Measurements from ENCODE around the gene STK38L. TPM values are rescaled to one million over a fixed set of nuclear protein-coding genes. Genes with fewer than 3 reads are reported as not detected.
A peak's percentile ranks its signal among the peaks of the same experiment; 100 is the strongest.

The STK38L gene
- total RNA-seq, 1 donor from 2014 or later: 30.8 TPM

DNA sequence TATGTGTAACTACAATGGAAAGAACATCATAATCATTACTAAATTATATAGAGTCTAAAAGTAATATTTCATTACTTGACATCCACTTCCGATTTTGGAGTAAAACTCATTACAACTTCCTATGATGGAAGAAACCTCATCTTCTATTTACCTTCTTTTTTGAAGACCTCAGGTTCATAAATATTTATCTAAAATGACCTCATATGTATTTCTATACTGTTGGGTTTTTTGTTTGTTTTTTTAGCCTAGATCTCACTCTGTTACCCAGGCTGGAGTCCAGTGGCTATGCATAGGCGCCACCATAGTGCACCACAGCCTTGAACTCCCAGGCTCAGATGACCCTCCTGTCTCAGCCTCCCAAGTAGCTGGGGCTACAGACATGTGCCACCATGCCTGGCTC lies 48.6 kb downstream of the STK38L start:
- peaks cover 37% of the 10 kb centered on the region for H3K4me1 Mint-ChIP-seq (ENCODE audit: unreplicated experiment)

DNA sequence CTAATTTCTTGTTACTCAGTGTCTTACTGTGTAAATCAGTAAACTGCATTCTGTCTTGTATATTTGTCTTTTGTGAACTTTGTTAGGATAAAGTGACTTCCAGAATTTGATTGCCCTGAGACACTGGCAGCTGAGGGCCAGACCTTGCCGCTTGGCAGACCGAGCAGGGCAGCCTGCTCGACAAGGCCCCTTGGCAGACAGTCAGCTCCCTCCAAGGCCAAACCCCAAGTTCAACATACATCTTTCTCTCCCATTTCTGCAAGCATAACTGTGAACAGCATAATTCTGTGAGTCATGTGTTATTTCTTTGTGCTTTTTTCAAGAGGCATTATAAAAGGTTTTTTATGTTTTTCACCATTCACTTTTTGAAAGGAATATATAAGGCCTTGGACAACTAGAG lies 49.4 kb downstream of the STK38L start:
- no peak for DNase-seq (ENCODE audit: low spot score)
- H3K9me3 Mint-ChIP-seq (ENCODE audit: unreplicated experiment): no peaks in the 10 kb centered on the region
- H3K27me3 Mint-ChIP-seq (ENCODE audit: unreplicated experiment): peaks cover 5% of the 10 kb centered on the region
- peaks cover 7% of the 10 kb centered on the region for H3K36me3 Mint-ChIP-seq (ENCODE audit: low read depth, unreplicated experiment)
- no peak overlapping the region for H3K4me3 Mint-ChIP-seq (ENCODE audit: unreplicated experiment)
- peaks cover 40% of the 10 kb centered on the region for H3K4me1 Mint-ChIP-seq (ENCODE audit: unreplicated experiment)
- H3K27ac Mint-ChIP-seq (ENCODE audit: unreplicated experiment): no peak overlapping the region
- no peak for TF ChIP-seq CTCF (IDR thresholded peaks at IDR 0.05; ENCODE audit: unreplicated experiment)

More for the DNA sequence above, 48.6 kb downstream of the STK38L start:
- DNase-seq (ENCODE audit: low spot score): no peak
- peaks cover 5% of the 10 kb centered on the region for H3K27me3 Mint-ChIP-seq (ENCODE audit: unreplicated experiment)
- peaks cover 3% of the 10 kb centered on the region for H3K36me3 Mint-ChIP-seq (ENCODE audit: low read depth, unreplicated experiment)
- TF ChIP-seq CTCF (IDR thresholded peaks at IDR 0.05; ENCODE audit: unreplicated experiment): no peak
- H3K4me3 Mint-ChIP-seq (ENCODE audit: unreplicated experiment): no peak overlapping the region
- no peaks in the 10 kb centered on the region for H3K9me3 Mint-ChIP-seq (ENCODE audit: unreplicated experiment)
- H3K27ac Mint-ChIP-seq (ENCODE audit: unreplicated experiment): peak overlapping the region; percentile 65

DNA sequence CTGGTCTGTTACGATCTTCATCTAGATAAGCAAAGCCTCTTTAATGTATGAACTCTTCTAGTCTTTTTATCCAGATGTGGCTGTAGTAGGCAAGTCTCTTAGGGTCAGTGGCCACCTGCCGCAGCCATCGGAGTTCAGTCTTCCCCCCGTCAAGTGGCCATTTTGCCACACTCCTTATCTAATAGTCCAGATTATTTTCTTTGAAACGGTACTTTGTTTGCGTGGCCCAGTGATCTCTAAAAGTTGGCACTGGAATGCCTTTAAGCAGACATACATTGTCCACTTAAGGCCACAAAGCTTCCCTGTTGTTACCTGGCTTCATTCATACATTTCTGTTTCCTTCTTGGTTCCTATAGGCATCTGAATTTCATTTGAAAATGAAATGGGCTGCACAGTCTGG lies 52.6 kb downstream of the STK38L start:
- Mint-ChIP-seq H3K9me3 (ENCODE audit: unreplicated experiment) (no peaks in the 10 kb centered on the region), H3K36me3 (ENCODE audit: low read depth, unreplicated experiment) (peaks cover 18% of the 10 kb centered on the region), H3K4me3 (ENCODE audit: unreplicated experiment) (no peak overlapping the region), H3K27me3 (ENCODE audit: unreplicated experiment) (peaks cover 5% of the 10 kb centered on the region), H3K27ac (ENCODE audit: unreplicated experiment) (no peak overlapping the region), H3K4me1 (ENCODE audit: unreplicated experiment) (peaks cover 28% of the 10 kb centered on the region)
- no peak for DNase-seq (ENCODE audit: low spot score)
- TF ChIP-seq CTCF (IDR thresholded peaks at IDR 0.05; ENCODE audit: unreplicated experiment): no peak

DNA sequence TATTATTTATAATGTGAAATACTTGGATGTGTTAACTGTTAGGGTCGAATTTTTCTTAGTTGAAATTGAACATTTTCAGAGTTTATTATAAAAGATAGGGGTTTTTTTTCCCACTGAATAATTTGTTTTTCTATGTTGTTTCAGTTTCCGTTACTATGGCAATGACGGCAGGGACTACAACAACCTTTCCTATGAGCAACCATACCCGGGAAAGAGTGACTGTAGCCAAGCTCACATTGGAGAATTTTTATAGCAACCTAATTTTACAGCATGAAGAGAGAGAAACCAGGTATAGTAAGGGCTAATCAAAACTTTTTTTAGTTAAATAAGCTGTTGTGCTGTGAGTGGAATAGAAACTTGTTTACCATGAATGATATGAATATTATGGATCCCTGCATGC lies 53.5 kb downstream of the STK38L start:
- no peaks in the 10 kb centered on the region for H3K9me3 Mint-ChIP-seq (ENCODE audit: unreplicated experiment)
- DNase-seq (ENCODE audit: low spot score): no peak

DNA sequence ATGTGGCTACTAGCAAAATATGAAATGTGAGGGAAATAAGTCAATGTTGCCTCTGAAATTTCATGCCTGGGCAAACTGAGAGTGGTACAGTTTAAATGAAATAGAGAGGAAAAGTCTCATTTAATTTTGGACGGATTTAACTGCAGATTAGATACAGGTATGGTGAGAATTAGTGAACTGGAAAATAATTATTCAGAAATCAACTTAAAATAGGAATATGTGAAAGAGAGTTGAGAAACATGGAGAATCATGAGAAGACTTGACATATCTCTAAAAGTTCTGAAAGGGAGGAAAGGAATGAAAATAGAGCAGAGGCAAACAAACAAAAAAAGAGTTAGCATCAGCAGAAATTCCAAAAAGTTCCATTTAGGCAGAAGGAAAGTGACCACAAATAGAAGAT lies 55.0 kb downstream of the STK38L start:
- no peak for TF ChIP-seq CTCF (IDR thresholded peaks at IDR 0.05; ENCODE audit: unreplicated experiment)
- Mint-ChIP-seq H3K27ac (ENCODE audit: unreplicated experiment) (peak overlapping the region; percentile 24), H3K27me3 (ENCODE audit: unreplicated experiment) (peaks cover 5% of the 10 kb centered on the region), H3K9me3 (ENCODE audit: unreplicated experiment) (no peaks in the 10 kb centered on the region), H3K4me3 (ENCODE audit: unreplicated experiment) (no peak overlapping the region), H3K36me3 (ENCODE audit: low read depth, unreplicated experiment) (peaks cover 18% of the 10 kb centered on the region), H3K4me1 (ENCODE audit: unreplicated experiment) (peaks cover 8% of the 10 kb centered on the region)
- no peak for DNase-seq (ENCODE audit: low spot score)

More for the DNA sequence above, 53.5 kb downstream of the STK38L start:
- H3K4me3 Mint-ChIP-seq (ENCODE audit: unreplicated experiment): no peak overlapping the region
- peak overlapping the region; percentile 32 for H3K27ac Mint-ChIP-seq (ENCODE audit: unreplicated experiment)
- H3K4me1 Mint-ChIP-seq (ENCODE audit: unreplicated experiment): peaks cover 20% of the 10 kb centered on the region
- H3K27me3 Mint-ChIP-seq (ENCODE audit: unreplicated experiment): peaks cover 5% of the 10 kb centered on the region
- H3K36me3 Mint-ChIP-seq (ENCODE audit: low read depth, unreplicated experiment): peaks cover 18% of the 10 kb centered on the region
- no peak for TF ChIP-seq CTCF (IDR thresholded peaks at IDR 0.05; ENCODE audit: unreplicated experiment)

Data from endothelial cell (in vitro differentiated cells).